K562 (cell line): ENCODE data around the gene ELAVL3. TPM values are rescaled to one million over a fixed set of nuclear protein-coding genes. Genes with fewer than 3 reads are reported as not detected.
A peak's percentile ranks its signal among the peaks of the same experiment; 100 is the strongest.

Experiments
- COPS2 ChIP-seq: fragments of 450-650 bp; conservative IDR thresholded peaks from 2 replicates; pipeline ENCODE4 v1.6.1; 2016; ENCODE audit warnings: mild to moderate bottlenecking, moderate library complexity
- DPF2 ChIP-seq: fragments of 450-650 bp; IDR thresholded peaks from 2 replicates; pipeline ENCODE4 v1.6.1; 2016
- ETV6 ChIP-seq, 3 experiments: fragments of 150-350 bp in 1 of 3; sonication (generic) in 1 of 3; formaldehyde crosslinking in 1 of 3; IDR thresholded peaks; 2 replicates each; pipeline versions ENCODE4 v1.6.1 to v1.8.0; 2014 to 2022; ENCODE audit warnings: borderline replicate concordance in 2 of 3, low read depth in 2 of 3, antibody characterized with exemption in 1 of 3, low read length in 1 of 3, mild to moderate bottlenecking in 1 of 3, missing genetic modification reagents in 1 of 3
- FOXK1 ChIP-seq: sonication (generic); formaldehyde crosslinking; IDR thresholded peaks from 2 replicates; pipeline ENCODE4 v1.8.0; 2022; ENCODE audit warnings: missing genetic modification reagents, mild to moderate bottlenecking, borderline replicate concordance
- HOXB6 ChIP-seq: fragments of 250-450 bp; sonication (Bioruptor Pico); IDR thresholded peaks from 2 replicates; pipeline ENCODE4 v1.5.1; 2022; ENCODE audit warnings: mild to moderate bottlenecking, borderline replicate concordance
- MTA2 ChIP-seq: fragments of 450-650 bp; IDR thresholded peaks from 2 replicates; pipeline ENCODE4 v1.6.1; 2016; ENCODE audit warnings: low read depth
- NR2C2 ChIP-seq, 2 experiments: fragments of 200-800 bp in 1 of 2; sonication (Bioruptor generic) in 1 of 2; sonication (generic) in 1 of 2; formaldehyde crosslinking in 1 of 2; IDR thresholded peaks; 2 replicates each; pipeline versions ENCODE4 v1.6.1 to v1.8.0; 2016 to 2022; ENCODE audit warnings: mild to moderate bottlenecking in 1 of 2, missing compliant biosample characterization in 1 of 2, missing genetic modification characterization in 1 of 2, missing genetic modification reagents in 1 of 2
- RBM25 ChIP-seq: fragments of 200-400 bp; formaldehyde crosslinking; IDR thresholded peaks from 2 replicates; pipeline ENCODE4 v1.6.1; 2018; ENCODE audit warnings: low read length, low read depth, moderate library complexity; ENCODE audit not compliant: severe bottlenecking
- RFX7 ChIP-seq: fragments of 250-450 bp; sonication (Bioruptor Pico); IDR thresholded peaks from 2 replicates; pipeline ENCODE4 v1.5.1; 2021; ENCODE audit warnings: mild to moderate bottlenecking
- SAFB ChIP-seq: fragments of 200-400 bp; formaldehyde crosslinking; IDR thresholded peaks from 2 replicates; pipeline ENCODE4 v1.6.1; 2017; ENCODE audit warnings: low read depth, low read length, borderline replicate concordance
- SAFB2 ChIP-seq: fragments of 200-400 bp; formaldehyde crosslinking; IDR thresholded peaks from 2 replicates; pipeline ENCODE4 v1.6.1; 2018; ENCODE audit warnings: borderline replicate concordance, low read length, low read depth, moderate library complexity; ENCODE audit not compliant: severe bottlenecking
- TOE1 ChIP-seq, 2 experiments: fragments of 450-650 bp in 1 of 2; sonication (generic) in 1 of 2; formaldehyde crosslinking in 1 of 2; IDR thresholded peaks; 2 replicates each; pipeline versions ENCODE4 v1.7.1 to v1.8.0; 2016 to 2022; ENCODE audit warnings: borderline replicate concordance in 2 of 2, mild to moderate bottlenecking in 2 of 2, antibody characterized with exemption in 1 of 2, inconsistent platforms in 1 of 2, low read depth in 1 of 2, missing genetic modification reagents in 1 of 2, moderate library complexity in 1 of 2
- TRIM28 ChIP-seq: fragments of 450-650 bp; IDR thresholded peaks from 2 replicates; pipeline ENCODE4 v1.6.1; 2017
- U2AF1 ChIP-seq: fragments of 200-400 bp; formaldehyde crosslinking; optimal IDR thresholded peaks from 2 replicates; pipeline ENCODE3; 2017; ENCODE audit warnings: mild to moderate bottlenecking, low read depth, low read length, moderate library complexity
- ZBTB9 ChIP-seq: fragments of 450-650 bp; formaldehyde crosslinking; IDR thresholded peaks from 2 replicates; pipeline ENCODE4 v1.4.0; 2020; ENCODE audit warnings: mild to moderate bottlenecking, moderate library complexity
- ZNF174 ChIP-seq: fragments of 250-450 bp; sonication (Bioruptor Pico); IDR thresholded peaks from 2 replicates; pipeline ENCODE4 v1.4.0; 2020; ENCODE audit warnings: mild to moderate bottlenecking
- ZNF197 ChIP-seq: fragments of 200-800 bp; sonication (Bioruptor generic); IDR thresholded peaks from 2 replicates; pipeline ENCODE4 v1.6.1; 2016; ENCODE audit warnings: low read depth, missing genetic modification characterization, missing compliant biosample characterization
- ZNF766 ChIP-seq: fragments of 200-800 bp; sonication (Bioruptor generic); conservative IDR thresholded peaks from 2 replicates; pipeline ENCODE4 v1.6.1; 2016; ENCODE audit warnings: missing genetic modification characterization, missing compliant biosample characterization
- polyA plus RNA-seq, 8 experiments: library from polyadenylated mRNA; depleted of rRNA in 4 of 8; stranded (reverse) in 5 of 8; unstranded in 3 of 8; fragments of >200 nt; fragmentation: Nextera tagmentation in 2 of 8; fragmentation: Illumina TruSeq in 1 of 8; extraction: Ambion mirVana in 2 of 8; extraction: Trizol in 1 of 8; gene quantifications; 2 replicates each; pipeline versions ENCODE4 v1.2.1 to v1.2.3, GENCODE V29; 2011 to 2014; ENCODE audit warnings: inconsistent platforms in 1 of 8, missing spikeins in 1 of 8
- total RNA-seq, 7 experiments: library from RNA; depleted of rRNA in 6 of 7; stranded (reverse); fragments of >200 nt in 6 of 7; fragmentation: Illumina TruSeq in 2 of 7; extraction: Trizol in 2 of 7; gene quantifications; 2 replicates each; pipeline versions ENCODE4 v1.2.1 to v1.2.3, GENCODE V29; 2011 to 2021; ENCODE audit warnings: low replicate concordance in 1 of 7
- TF ChIP-seq, protein P1 (sequence below): sonication (generic); formaldehyde crosslinking; IDR thresholded peaks from 2 replicates; pipeline ENCODE4 v1.8.1; 2023; ENCODE audit warnings: mild to moderate bottlenecking, missing genetic modification reagents
- TF ChIP-seq, protein P2 (sequence below), 2 experiments: fragments of 450-650 bp in 1 of 2; sonication (generic) in 1 of 2; formaldehyde crosslinking in 1 of 2; IDR thresholded peaks in 1 of 2; conservative IDR thresholded peaks in 1 of 2; 2 replicates each; pipeline versions ENCODE4 v1.6.1 to v1.8.1; 2016 to 2023; ENCODE audit warnings: mild to moderate bottlenecking in 2 of 2, moderate library complexity in 2 of 2, inconsistent platforms in 1 of 2, missing genetic modification reagents in 1 of 2
- TF ChIP-seq, protein P3 (sequence below): sonication (generic); formaldehyde crosslinking; IDR thresholded peaks from 2 replicates; pipeline ENCODE4 v1.9.0; 2022; ENCODE audit warnings: mild to moderate bottlenecking, missing genetic modification reagents

Gene ELAVL3
- total and polyA plus RNA-seq, 9 of the 15 experiments (the other 6 are each of a cell fraction or from before 2014, with no cell fraction given): not detected

- TF ChIP-seq COPS2 (no peak), DPF2 (no peak), RBM25 (peak; percentile 52), ZBTB9 (no peak), MTA2 (no peak), ZNF174 (CRISPR knock-in tag) (no peak), RFX7 (CRISPR knock-in tag) (no peak), TOE1 (IDR thresholded peaks at IDR 0.05; ENCODE audit: borderline replicate concordance) (peak; percentile 99), TOE1 (CRISPR knock-in tag; IDR thresholded peaks at IDR 0.05; ENCODE audit: borderline replicate concordance, low read depth) (no peak), ZNF766 (CRISPR knock-in tag) (peak; percentile 98), ETV6 (IDR thresholded peaks at IDR 0.05; ENCODE audit: borderline replicate concordance in 1 of 2, low read depth in 2 of 2, low read length in 1 of 2) (no peak), ETV6 (CRISPR knock-in tag; IDR thresholded peaks at IDR 0.05; ENCODE audit: borderline replicate concordance) (no peak), HOXB6 (no peak), TRIM28 (no peak), SAFB (no peak), NR2C2 (CRISPR knock-in tag; IDR thresholded peaks at IDR 0.05) (peak; percentile 33), NR2C2 (tag; IDR thresholded peaks at IDR 0.05) (peak; percentile 95), ZNF197 (CRISPR knock-in tag) (peak; percentile 99), U2AF1 (no peak), FOXK1 (no peak; the same call in 1 of the 2 replicates), SAFB2 (no peak)
- TF ChIP-seq, protein P1, sequence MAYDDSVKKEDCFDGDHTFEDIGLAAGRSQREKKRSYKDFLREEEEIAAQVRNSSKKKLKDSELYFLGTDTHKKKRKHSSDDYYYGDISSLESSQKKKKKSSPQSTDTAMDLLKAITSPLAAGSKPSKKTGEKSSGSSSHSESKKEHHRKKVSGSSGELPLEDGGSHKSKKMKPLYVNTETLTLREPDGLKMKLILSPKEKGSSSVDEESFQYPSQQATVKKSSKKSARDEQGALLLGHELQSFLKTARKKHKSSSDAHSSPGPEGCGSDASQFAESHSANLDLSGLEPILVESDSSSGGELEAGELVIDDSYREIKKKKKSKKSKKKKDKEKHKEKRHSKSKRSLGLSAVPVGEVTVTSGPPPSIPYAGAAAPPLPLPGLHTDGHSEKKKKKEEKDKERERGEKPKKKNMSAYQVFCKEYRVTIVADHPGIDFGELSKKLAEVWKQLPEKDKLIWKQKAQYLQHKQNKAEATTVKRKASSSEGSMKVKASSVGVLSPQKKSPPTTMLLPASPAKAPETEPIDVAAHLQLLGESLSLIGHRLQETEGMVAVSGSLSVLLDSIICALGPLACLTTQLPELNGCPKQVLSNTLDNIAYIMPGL (CRISPR knock-in tag): no peak
- TF ChIP-seq, protein P2, sequence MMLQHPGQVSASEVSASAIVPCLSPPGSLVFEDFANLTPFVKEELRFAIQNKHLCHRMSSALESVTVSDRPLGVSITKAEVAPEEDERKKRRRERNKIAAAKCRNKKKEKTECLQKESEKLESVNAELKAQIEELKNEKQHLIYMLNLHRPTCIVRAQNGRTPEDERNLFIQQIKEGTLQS (IDR thresholded peaks at IDR 0.05): no peak; the same call in 1 of the 2 replicates
- TF ChIP-seq, protein P2 (CRISPR knock-in tag; conservative IDR thresholded peaks at IDR 0.05): 0 out of 2 replicates have a peak, but pooled peaks have one; percentile 28
- TF ChIP-seq, protein P3, sequence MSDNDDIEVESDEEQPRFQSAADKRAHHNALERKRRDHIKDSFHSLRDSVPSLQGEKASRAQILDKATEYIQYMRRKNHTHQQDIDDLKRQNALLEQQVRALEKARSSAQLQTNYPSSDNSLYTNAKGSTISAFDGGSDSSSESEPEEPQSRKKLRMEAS (CRISPR knock-in tag): peak; percentile 61
Observed at GRCh38 chr19:11435057-11435832, 45.6 kb downstream of the ELAVL3 start, which contains the start of the genes ODAD3 and PRKCSH (continued).
